Upper lobe of left lung (tissue), 4 donors: Measurements from ENCODE around the gene ZNF101.

ENCODE experiments used
- CTCF ChIP-seq, 6 experiments: fragments of 450-650 bp in 4 of 6; fragments of 200-600 bp in 2 of 6; sonication (generic) in 2 of 6; IDR thresholded peaks; one replicate each; pipeline ENCODE4 v1.5.1; 2016 to 2019; ENCODE audit warnings: antibody characterized with exemption in 6 of 6
- EP300 ChIP-seq, 4 donors: sonication (generic); formaldehyde crosslinking; IDR thresholded peaks; one replicate each; pipeline ENCODE4 v1.5.1; 2017; ENCODE audit warnings: antibody characterized with exemption in 4 of 4, control low read depth in 2 of 4
- POLR2A ChIP-seq, 4 donors: fragments of 450-650 bp; IDR thresholded peaks; one replicate each; pipeline ENCODE4 v1.5.1; 2016 to 2017; ENCODE audit warnings: antibody characterized with exemption in 4 of 4, mild to moderate bottlenecking in 2 of 4

DNA sequence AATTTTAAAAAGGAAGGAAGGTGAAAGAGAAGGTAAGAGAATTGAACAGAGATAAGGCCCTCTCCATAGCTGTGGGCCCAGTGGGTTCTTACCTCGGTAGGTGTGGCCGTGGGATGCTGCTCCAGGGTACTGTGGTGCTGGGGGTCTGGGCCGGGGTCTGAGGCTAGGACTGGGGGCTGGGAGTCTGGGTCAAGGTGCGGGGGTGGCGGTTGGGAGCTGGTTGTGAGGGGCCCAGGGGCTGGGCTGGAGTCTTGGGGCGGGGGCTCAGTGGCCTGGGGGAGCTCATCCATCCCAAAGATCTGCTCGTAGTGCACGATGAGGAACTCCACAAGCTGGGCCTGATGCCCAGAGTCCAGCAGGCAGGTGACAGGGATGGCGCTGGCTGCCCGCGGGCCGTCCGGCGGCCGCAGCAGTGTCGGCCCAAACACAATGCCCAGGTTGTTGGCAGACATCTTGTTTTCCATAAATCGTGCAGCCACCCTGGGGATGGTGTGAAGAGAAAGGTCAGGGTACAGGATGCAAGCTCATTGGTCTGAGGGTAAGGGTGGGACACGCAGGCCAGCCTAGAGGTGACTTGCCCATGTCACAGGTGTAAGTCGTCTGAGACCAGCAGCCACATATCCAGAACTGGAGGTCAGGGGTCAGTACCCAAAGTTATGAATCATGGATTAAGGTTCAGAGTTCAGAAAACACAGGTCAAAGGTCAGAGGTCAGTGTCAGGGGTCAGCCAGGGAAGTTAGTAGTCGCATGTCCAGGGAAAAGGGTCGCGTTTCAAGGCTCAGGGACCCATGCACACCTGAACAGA lies 34.7 kb upstream of the ZNF101 start:
- TF ChIP-seq CTCF (IDR thresholded peaks at IDR 0.05) (no peak), POLR2A (IDR thresholded peaks at IDR 0.05) (no peak), EP300 (IDR thresholded peaks at IDR 0.05) (no peak)
